Activated CD4-positive, alpha-beta T cell treated with anti-CD3 and anti-CD28 coated beads for 36 hours (primary cell): ENCODE measurements around the gene NMT1. TPM values are rescaled to one million over a fixed set of nuclear protein-coding genes. Genes with fewer than 3 reads are reported as not detected.

Source experiments
- ATAC-seq: fragments of 200-7000 bp; cut with Tn5 transposase; one replicate; pipeline ENCODE4 v1.10.0; 2021; ENCODE audit warnings: mild to moderate bottlenecking, moderate library complexity
- CTCF ChIA-PET: fragments of 350-600 bp; sonication (Branson Sonifier 250); formaldehyde crosslinking; loops from one replicate; lab custom pipeline; 2021; ENCODE audit warnings: antibody characterized with exemption; lab: Charles Lee
- POLR2A ChIA-PET: fragments of 350-600 bp; sonication (Branson Sonifier 250); formaldehyde crosslinking; loops from one replicate; lab custom pipeline; 2021; ENCODE audit warnings: antibody characterized with exemption, inconsistent platforms; lab: Charles Lee
- DNase-seq: peaks from one replicate; pipeline ENCODE4 v3.0.0-alpha.2; 2020
- H3K27ac Mint-ChIP-seq: one replicate; pipeline ENCODE4 v1.8.0; 2021; ENCODE audit warnings: mixed read lengths
- H3K27me3 Mint-ChIP-seq: one replicate; pipeline ENCODE4 v1.8.0; 2021; ENCODE audit warnings: mixed read lengths
- H3K36me3 Mint-ChIP-seq: one replicate; pipeline ENCODE4 v1.8.0; 2021; ENCODE audit warnings: low read depth, mixed read lengths
- H3K4me1 Mint-ChIP-seq: one replicate; pipeline ENCODE4 v1.8.0; 2021; ENCODE audit warnings: mixed read lengths
- H3K4me3 Mint-ChIP-seq: one replicate; pipeline ENCODE4 v1.8.0; 2021; ENCODE audit warnings: mild to moderate bottlenecking, moderate library complexity, mixed read lengths
- H3K9me3 Mint-ChIP-seq: one replicate; pipeline ENCODE4 v1.8.0; 2021; ENCODE audit warnings: low read depth, mixed read lengths
- intact Hi-C, 2 experiments: fragments of 100-400 bp; cut with DNase I in 1 of 2; cut with micrococcal nuclease in 1 of 2; formaldehyde crosslinking; loops; one replicate each; pipeline versions ENCODE4 v1.14.2 to v1.15.1; 2022 to 2024; cut with DNase I, micrococcal nuclease
- total RNA-seq, 2 experiments: library from RNA; stranded (reverse); gene quantifications; one replicate each; pipeline ENCODE4 v1.2.3, GENCODE V29; 2021

NMT1 gene
- total RNA-seq, 2 experiments from 2014 or later: 170 to 175 TPM

DNA sequence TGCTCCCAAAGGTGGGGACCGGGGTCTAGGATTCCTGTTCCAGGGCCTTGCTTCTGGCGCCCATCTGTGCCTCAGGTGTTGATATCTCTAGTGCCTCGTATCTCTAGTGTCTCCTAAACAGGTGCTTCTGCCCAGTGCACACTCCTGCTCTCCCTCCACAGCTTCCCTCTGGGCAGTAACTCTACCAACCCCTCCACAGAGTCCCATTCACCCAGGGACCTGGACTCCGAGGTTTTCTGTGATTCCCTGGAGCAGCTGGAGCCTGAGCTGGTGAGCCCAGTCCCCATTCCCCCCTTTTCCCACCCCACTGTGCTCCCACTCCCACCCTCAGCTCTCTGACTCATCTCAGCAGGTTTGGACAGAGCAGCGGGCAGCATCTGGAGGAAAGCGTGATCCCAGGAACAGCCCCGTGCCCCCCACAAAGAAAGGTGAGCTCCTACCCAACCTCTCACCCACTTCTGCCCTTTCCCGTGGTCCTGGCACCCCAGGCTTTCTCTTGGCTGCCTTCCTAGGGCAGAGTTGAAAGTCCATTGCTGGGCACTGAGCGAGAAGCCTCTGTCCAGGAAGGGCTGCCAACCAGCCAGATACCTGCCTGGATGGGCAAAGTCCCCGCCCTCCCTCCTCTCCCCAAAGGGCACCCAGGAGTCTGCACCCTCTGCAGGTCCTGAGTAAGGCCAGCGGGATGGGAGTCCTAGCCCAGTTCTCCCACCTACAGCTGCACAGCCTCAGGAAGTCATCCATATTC is 76.6 kb downstream of the NMT1 start:
- Mint-ChIP-seq H3K4me3 (no peak overlapping the region), H3K27ac (no peak overlapping the region), H3K9me3 (no peaks in the 10 kb centered on the region), H3K36me3 (no peaks in the 10 kb centered on the region), H3K4me1 (peaks cover 9% of the 10 kb centered on the region), H3K27me3 (no peaks in the 10 kb centered on the region)
- ChIA-PET CTCF (interaction anchor here (1.3 to 7.0 kb wide), 3 partner anchors 11 to 60 kb away, joined by 4 to 222 read pairs (median 201); partner anchors contain the start of gene HEXIM1), POLR2A (interaction anchor here (2.8 kb wide), 1 partner anchor 12 kb away, joined by 65 read pairs; the partner anchor contains the start of gene HEXIM1)
- ATAC-seq (no peak), DNase-seq (no peak)
- intact Hi-C loops: loop anchor here in 1 of 2 experiments (10.0 kb wide), 1 partner anchor 363 kb away; no protein-coding TSS in a partner anchor

GRCh38 chr17:45138911-45139532 is 77.9 kb downstream of the NMT1 start:
- CTCF ChIA-PET: interaction anchor here (0.6 to 1.4 kb wide), 7 partner anchors 10 to 177 kb away, joined by 3 to 8 read pairs (median 4); partner anchors contain the start of gene HEXIM1
- Mint-ChIP-seq H3K4me1 (peaks cover 11% of the 10 kb centered on the region), H3K27ac (no peak overlapping the region), H3K36me3 (no peaks in the 10 kb centered on the region), H3K4me3 (no peak overlapping the region), H3K27me3 (no peaks in the 10 kb centered on the region), H3K9me3 (no peaks in the 10 kb centered on the region)
- ATAC-seq (no peak), DNase-seq (no peak)
- intact Hi-C loops: loop anchor here in 1 of 2 experiments (10.0 kb wide), 1 partner anchor 364 kb away; no protein-coding TSS in a partner anchor
- POLR2A ChIA-PET: interaction anchor here (1.4 kb wide), 1 partner anchor 10 kb away, joined by 12 read pairs; the partner anchor contains the start of gene HEXIM1

DNA sequence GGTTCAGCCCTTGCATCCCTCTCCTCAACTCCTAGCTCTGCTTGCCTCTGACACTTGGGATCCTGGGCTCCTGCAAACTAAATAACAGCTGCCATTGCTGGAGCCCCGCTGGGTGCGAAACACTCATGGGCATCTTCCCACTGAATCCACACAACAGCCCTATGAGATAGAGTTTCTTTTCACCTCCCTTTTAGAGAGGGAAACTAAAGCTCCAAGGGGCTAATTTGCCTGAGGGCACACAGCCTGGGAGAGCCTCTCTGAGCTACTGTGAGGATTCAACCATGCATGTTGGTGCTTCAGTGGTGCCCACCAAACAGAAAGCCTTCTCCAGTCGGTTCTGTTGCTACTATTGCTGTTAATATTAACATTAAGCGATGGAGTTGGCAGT is 78.4 kb downstream of the NMT1 start:
- DNase-seq (no peak), ATAC-seq (no peak)
- POLR2A ChIA-PET: interaction anchor here (1.4 kb wide), 1 partner anchor 9 kb away, joined by 12 read pairs; the partner anchor contains the start of gene HEXIM1
- Mint-ChIP-seq H3K4me3 (no peak overlapping the region), H3K27me3 (no peaks in the 10 kb centered on the region), H3K27ac (no peak overlapping the region), H3K4me1 (peaks cover 11% of the 10 kb centered on the region), H3K9me3 (no peaks in the 10 kb centered on the region), H3K36me3 (no peaks in the 10 kb centered on the region)
- intact Hi-C loops: loop anchor here in 1 of 2 experiments (10.0 kb wide), 1 partner anchor 365 kb away; no protein-coding TSS in a partner anchor
- CTCF ChIA-PET: interaction anchor here (1.0 to 1.4 kb wide), 4 partner anchors 9 to 177 kb away, joined by 3 to 8 read pairs (median 4); partner anchors contain the start of gene HEXIM1

GRCh38 chr17:45143094-45143670 is 82.1 kb downstream of the NMT1 start:
- Mint-ChIP-seq H3K4me3 (peak overlapping the region; percentile 21), H3K9me3 (no peaks in the 10 kb centered on the region), H3K27ac (peak overlapping the region; percentile 47), H3K4me1 (peaks cover 24% of the 10 kb centered on the region), H3K27me3 (no peaks in the 10 kb centered on the region), H3K36me3 (peaks cover 7% of the 10 kb centered on the region)
- ChIA-PET POLR2A (interaction anchor here (1.3 to 1.6 kb wide), 2 partner anchors 8 to 18 kb away, joined by 3 to 7 read pairs; partner anchors contain the start of genes ACBD4 and HEXIM2), CTCF (no interaction called here)
- ATAC-seq: no peak
- no peak for DNase-seq
- intact Hi-C loops: no loop called here

DNA sequence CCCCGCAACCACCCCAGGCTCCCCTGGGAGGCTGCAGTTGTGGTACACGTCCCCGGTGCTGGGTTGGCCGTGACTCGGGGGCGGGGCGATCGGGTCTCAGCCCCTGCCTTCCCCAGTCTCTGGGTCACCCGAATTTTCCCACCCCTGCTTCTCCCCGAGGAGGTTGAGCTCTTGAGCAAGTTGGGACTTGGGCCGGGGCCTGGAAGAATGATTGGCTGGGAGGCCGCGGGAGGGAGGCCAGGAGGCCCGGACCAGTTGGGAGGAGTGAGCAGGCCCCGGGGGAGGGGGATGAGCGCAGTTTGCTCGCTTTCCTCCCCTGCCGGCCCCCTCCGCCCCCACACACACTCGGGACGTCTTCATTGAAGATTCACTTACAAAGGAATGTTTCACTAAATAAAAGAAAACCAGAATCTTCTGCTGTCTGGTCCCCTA is 82.7 kb downstream of the NMT1 start:
- H3K27ac Mint-ChIP-seq: peak overlapping the region; percentile 47
- H3K27me3 Mint-ChIP-seq: no peaks in the 10 kb centered on the region
- intact Hi-C loops: no loop called here
- peaks cover 27% of the 10 kb centered on the region for H3K4me1 Mint-ChIP-seq
- DNase-seq (peak; percentile 55), ATAC-seq (no peak)
- peak overlapping the region; percentile 40 for H3K4me3 Mint-ChIP-seq
- H3K9me3 Mint-ChIP-seq: no peaks in the 10 kb centered on the region
- H3K36me3 Mint-ChIP-seq: peaks cover 10% of the 10 kb centered on the region
- POLR2A ChIA-PET: interaction anchor here (1.3 to 1.6 kb wide), 3 partner anchors 9 to 85 kb away, joined by 3 to 7 read pairs (median 3); partner anchors contain the start of genes ACBD4 and HEXIM2
- CTCF ChIA-PET: interaction anchor here (10.0 kb wide), 1 partner anchor 10 kb away, joined by 222 read pairs; the partner anchor contains the start of genes ACBD4 and PLCD3

DNA sequence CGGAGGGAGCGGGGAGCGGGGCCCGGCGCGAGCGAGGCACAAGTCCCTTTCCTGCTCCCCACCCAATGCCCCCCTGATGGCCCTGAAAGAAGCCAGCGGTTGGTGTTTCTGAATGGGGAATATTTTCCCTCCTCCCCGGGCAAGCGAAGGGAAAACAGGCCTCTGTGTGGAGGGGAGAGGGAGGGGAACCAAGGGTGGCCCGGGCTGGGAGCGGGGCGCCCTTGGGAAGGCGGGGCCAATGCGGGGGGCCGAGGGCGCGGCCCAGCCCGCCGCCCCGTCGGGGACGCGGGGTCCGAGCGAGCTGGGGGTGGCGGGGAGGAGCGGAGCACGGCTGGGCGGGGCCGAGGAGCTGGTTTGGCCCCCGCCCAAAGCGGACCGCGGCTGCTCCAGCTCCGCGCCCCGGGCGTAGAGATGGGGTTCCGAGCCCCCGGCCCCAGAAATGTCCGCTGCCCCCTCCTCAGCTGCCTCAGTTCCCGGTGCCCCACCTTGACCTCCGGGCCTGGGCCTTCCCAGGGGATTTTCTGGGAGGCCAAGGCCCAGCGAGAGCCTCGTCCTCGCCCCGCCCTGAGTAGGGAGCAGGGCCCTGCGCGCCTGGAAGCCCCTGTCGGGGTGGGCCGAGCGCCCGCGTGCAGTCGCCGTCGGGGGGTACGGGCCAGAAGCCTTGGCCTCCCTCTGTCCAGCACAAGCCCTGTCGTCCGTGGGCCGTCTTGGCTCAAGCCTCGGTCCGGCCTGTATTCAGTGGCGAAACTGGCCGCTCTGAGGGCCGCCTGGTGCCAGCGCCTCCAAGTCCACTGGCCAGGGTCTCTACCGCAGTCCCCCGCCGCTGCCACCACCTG is 83.3 kb downstream of the NMT1 start:
- no peak overlapping the region for H3K27ac Mint-ChIP-seq
- POLR2A ChIA-PET: interaction anchor here (1.3 to 1.6 kb wide), 3 partner anchors 9 to 85 kb away, joined by 3 to 7 read pairs (median 3); partner anchors contain the start of genes ACBD4 and HEXIM2
- no peaks in the 10 kb centered on the region for H3K9me3 Mint-ChIP-seq
- CTCF ChIA-PET: interaction anchor here (10.0 kb wide), 1 partner anchor 10 kb away, joined by 222 read pairs; the partner anchor contains the start of genes ACBD4 and PLCD3
- intact Hi-C loops: loop anchor here (5.0 kb wide), 2 partner anchors 82 to 957 kb away; partner anchors contain the start of genes NMT1 (in 1 of the 2) and TMUB2 (in 1 of the 2)
- H3K27me3 Mint-ChIP-seq: no peaks in the 10 kb centered on the region
- H3K4me1 Mint-ChIP-seq: peaks cover 27% of the 10 kb centered on the region
- peak overlapping the region; percentile 40 for H3K4me3 Mint-ChIP-seq
- H3K36me3 Mint-ChIP-seq: peaks cover 15% of the 10 kb centered on the region
- DNase-seq (peak; percentile 52), ATAC-seq (no peak)

- H3K27me3 Mint-ChIP-seq: no peaks in the 10 kb centered on the region
- peaks cover 27% of the 10 kb centered on the region for H3K4me1 Mint-ChIP-seq
- peak overlapping the region; percentile 26 for H3K4me3 Mint-ChIP-seq
- ATAC-seq (no peak), DNase-seq (no peak)
- ChIA-PET CTCF (interaction anchor here (0.5 to 10.0 kb wide), 2 partner anchors 11 to 226 kb away, joined by 3 to 222 read pairs; partner anchors contain the start of genes ACBD4 and PLCD3), POLR2A (interaction anchor here (1.4 to 1.6 kb wide), 3 partner anchors 10 to 84 kb away, joined by 3 to 7 read pairs (median 5); partner anchors contain the start of genes ACBD4 and HEXIM2)
- no peak overlapping the region for H3K27ac Mint-ChIP-seq
- no peaks in the 10 kb centered on the region for H3K9me3 Mint-ChIP-seq
- H3K36me3 Mint-ChIP-seq: peaks cover 21% of the 10 kb centered on the region
- intact Hi-C loops: loop anchor here (5.0 kb wide), 2 partner anchors 83 to 958 kb away; partner anchors contain the start of genes NMT1 (in 1 of the 2) and TMUB2 (in 1 of the 2)
Measured at GRCh38 chr17:45145035-45145389, 83.9 kb downstream of the NMT1 start.

GRCh38 chr17:45146166-45146565 is 85.0 kb downstream of the NMT1 start:
- Mint-ChIP-seq H3K4me3 (peak overlapping the region; percentile 99), H3K9me3 (no peaks in the 10 kb centered on the region), H3K27me3 (no peaks in the 10 kb centered on the region), H3K4me1 (peaks cover 32% of the 10 kb centered on the region), H3K36me3 (peaks cover 31% of the 10 kb centered on the region), H3K27ac (peak overlapping the region; percentile 100)
- DNase-seq (no peak), ATAC-seq (no peak)
- ChIA-PET POLR2A (interaction anchor here (1.4 kb wide), 1 partner anchor 15 kb away, joined by 5 read pairs; the partner anchor contains the start of gene HEXIM2), CTCF (interaction anchor here (0.6 to 10.0 kb wide), 3 partner anchors 12 to 171 kb away, joined by 3 to 222 read pairs (median 4); partner anchors contain the start of genes ACBD4, MAP3K14 and PLCD3)
- intact Hi-C loops: loop anchor here (5.0 kb wide), 2 partner anchors 84 to 959 kb away; partner anchors contain the start of genes NMT1 (in 1 of the 2) and TMUB2 (in 1 of the 2)

GRCh38 chr17:45146592-45146889 is 85.4 kb downstream of the NMT1 start:
- Mint-ChIP-seq H3K27ac (peak overlapping the region; percentile 100), H3K27me3 (no peaks in the 10 kb centered on the region), H3K4me3 (peak overlapping the region; percentile 99), H3K4me1 (peaks cover 36% of the 10 kb centered on the region), H3K36me3 (peaks cover 35% of the 10 kb centered on the region), H3K9me3 (no peaks in the 10 kb centered on the region)
- ATAC-seq (no peak), DNase-seq (no peak)
- intact Hi-C loops: loop anchor here (5.0 kb wide), 2 partner anchors 84 to 959 kb away; partner anchors contain the start of genes NMT1 (in 1 of the 2) and TMUB2 (in 1 of the 2)
- ChIA-PET CTCF (interaction anchor here (0.6 to 10.0 kb wide), 3 partner anchors 12 to 170 kb away, joined by 3 to 222 read pairs (median 4); partner anchors contain the start of genes ACBD4, MAP3K14 and PLCD3), POLR2A (interaction anchor here (1.4 kb wide), 1 partner anchor 15 kb away, joined by 5 read pairs; the partner anchor contains the start of gene HEXIM2)
